Renal cortex interstitium (tissue), 11 donors: ENCODE data around the gene RBBP8NL. TPM values are rescaled to one million over a fixed set of nuclear protein-coding genes. Genes with fewer than 3 reads are reported as not detected.
"Not testable (repeated sequence)": the region's sequence is repeated elsewhere in the genome, so short reads cannot be mapped to it uniquely, and the experiment has no call there.

Experiments
- DNase-seq, 11 donors: peaks; one replicate each; pipeline ENCODE4 v3.0.0-alpha.2; 2013; ENCODE audit warnings: low read depth in 9 of 11, low spot score in 4 of 11; ENCODE audit errors: extremely low read depth in 1 of 11
- polyA plus RNA-seq, 3 donors: library from polyadenylated mRNA; unstranded; fragments of 120-200 nt; gene quantifications; one replicate each; pipeline ENCODE4 v1.2.1, GENCODE V29; 2013; ENCODE audit not compliant: insufficient read length in 3 of 3

RBBP8NL gene
- polyA plus RNA-seq, 3 donors: 1.1 to 1.9 (median 1.5) TPM

DNA sequence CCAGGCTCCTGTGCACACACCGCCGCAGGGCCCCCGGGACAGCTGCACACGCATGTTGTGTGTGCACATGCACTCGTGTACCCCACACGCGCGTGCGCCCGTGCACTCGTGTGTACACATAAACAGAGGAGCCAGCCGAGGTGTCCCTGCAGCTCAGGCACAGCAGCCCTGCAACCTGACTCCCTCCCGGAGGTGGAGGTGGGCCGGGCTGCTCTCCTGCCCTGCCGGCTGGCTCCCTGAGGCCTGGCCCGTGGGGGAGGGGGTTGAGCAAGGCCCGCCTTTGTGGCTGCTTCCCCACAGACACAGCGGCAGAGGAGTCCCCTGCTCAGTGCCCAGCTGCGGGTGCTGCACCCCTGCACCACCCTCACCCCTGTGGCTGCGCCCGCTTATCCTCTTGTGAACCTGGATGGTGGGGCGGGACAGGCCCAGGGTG is 624 bp downstream of the RBBP8NL start:
- DNase-seq: peak in 1 of 11 donors; percentile 55

DNA sequence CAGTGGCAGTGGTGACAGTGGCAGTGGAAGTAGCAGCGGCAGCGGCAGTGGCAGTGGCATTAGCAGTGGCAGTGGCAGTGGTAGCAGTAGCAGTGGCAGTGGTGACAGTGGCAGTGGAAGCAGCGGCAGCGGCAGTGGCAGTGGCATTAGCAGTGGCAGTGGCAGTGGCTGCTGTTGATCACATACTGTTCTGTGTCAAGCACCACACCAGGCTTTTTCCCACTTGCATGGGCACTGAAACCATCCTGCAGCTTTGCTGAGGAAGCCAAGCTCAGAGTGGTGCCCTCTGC is 1.3 kb downstream of the RBBP8NL start:
- DNase-seq: not testable (repeated sequence)

DNA sequence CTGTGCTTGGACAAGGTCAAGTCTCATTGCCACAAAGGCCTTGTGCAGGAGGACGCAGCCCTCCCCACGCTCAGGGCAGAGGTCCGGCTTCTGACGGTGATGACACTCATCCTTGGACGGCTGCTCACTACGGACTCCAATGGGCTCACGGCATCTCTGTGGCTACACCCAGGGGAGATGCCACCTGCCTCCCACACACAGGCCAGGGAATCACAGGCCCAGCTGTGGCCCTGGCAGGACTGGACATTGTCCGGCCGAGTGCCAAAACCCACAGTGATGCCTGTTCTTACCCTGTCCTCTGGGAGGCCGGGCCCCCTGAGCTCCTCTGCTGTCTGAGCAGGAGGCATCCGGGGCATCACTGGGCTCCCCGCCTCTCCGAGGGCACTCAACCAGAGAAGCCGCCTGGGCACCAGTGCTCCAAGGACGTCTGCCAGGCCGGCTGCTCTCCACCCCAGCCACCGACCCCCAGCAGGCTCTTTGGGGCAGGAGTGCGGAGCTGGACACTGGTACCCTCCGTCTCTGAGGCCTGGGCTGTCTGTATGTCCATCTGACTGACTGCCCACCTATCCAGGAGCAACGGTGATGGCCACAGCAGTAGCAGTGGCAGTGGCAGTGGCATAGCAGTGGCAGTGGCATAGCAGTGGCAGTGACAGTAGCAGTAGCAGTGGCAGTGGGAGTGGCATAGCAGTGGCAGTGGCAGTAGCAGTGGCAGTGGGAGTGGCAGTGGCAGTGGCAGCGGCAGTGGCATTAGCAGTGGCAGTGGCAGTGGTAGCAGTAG is 1.9 kb downstream of the RBBP8NL start:
- no peak for DNase-seq

DNA sequence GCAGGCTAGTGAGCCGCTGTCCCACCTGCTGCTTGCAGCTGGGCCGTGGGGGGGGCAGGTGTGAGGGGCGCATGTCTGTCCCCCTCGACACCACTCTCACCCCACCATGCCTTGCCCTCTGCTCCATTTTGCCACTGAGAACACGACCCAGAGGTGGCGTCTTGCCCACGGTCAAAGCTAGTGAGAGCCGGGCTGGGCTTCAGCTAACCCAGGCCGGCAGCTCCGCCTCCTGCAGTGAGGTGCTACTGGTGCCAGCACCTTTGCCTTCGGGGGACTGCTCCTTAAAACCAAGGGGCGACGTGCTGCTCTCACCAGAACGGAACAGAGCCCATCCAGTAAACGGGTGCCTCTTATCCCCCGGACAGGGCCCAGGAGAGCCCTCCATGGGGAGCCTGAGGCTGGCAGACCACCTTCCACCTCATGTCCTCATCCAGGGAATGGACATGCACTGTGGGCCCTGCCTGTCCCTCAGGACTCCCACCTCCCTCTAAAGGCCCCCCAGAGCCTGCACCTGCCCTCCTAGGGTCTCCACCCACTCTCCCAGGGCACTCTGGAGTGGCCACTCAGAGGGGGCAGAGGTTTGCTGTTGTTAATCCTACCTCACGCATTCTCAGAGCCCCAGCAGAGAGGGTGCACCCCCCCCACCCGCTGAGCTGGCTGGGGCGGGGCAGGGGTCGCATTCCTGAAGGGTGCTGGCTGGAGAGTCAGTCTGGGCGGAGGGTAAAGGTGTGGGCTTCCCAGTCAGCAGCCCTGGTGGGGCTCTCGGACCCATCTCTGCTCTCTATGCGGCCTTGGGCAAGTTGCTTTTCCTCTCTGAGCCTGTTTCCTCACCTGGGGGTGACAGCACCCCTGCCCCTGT is 2.9 kb downstream of the RBBP8NL start:
- DNase-seq: no peak

DNA sequence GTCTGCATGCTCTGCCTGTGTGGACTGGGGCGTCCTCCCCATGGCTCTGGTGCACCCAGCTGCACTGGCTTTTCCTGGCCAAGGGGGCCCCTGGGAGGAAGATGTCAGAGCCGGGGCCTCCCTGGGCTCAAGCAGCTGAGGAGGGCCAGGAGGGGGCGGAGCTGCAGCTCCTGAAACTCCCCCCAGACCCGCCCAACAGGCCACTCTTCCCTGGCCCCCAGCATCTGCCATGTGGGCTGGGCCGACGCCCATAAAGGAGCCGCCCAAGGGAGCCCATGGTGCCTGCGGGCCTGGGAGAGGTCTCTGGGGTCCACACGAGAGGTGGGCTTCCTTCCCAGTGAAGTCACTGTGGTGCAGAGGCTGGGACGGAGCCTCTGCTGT is 4.0 kb downstream of the RBBP8NL start:
- no peak for DNase-seq

DNA sequence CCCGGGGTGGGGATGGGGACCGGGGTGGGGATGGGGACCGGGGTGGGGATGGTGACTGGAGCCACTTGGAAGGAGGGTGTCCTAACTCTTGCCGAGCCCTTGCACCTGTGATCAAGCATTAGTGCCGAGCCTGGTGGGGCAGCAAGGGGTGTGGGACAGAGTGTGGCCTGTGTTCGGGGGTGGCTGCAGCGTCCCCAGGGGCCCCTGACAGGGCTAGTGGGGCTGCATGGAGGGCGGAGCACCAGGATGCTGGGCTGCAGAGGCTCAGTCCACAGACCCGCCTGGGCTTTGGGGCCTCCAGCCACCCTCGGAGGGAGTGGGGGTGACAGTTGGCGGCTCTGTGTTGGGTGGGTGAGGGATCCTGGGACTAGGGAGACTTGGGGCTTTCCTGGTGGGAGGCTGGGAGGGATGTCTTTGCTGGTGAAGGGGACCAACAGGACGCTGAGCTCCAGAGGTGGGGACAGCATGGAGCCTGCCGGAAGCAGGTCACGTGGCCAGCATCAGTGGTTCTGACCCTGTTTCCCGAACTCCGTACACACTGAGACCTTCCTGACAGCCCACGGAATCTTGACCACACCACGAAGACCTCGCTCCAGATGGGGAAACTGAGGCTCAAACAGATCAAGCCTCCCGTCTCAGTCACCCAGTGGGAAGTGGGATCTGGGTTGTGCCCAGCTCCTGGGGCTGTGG is 4.6 kb downstream of the RBBP8NL start:
- no peak for DNase-seq

DNA sequence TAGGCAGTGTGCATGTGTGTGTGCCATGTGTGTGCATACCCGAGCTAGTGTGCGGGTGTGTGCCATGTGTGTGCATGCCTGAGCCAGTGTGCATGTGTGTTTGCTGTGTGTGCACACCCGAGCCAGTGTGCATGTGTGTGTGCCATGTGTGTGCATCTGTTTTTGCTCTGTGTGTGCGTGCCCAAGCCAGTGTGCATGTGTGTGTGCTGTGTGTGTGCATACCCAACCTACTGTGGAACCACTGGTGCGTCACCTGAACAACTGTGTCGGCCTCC is 5.7 kb downstream of the RBBP8NL start:
- DNase-seq: no peak

DNA sequence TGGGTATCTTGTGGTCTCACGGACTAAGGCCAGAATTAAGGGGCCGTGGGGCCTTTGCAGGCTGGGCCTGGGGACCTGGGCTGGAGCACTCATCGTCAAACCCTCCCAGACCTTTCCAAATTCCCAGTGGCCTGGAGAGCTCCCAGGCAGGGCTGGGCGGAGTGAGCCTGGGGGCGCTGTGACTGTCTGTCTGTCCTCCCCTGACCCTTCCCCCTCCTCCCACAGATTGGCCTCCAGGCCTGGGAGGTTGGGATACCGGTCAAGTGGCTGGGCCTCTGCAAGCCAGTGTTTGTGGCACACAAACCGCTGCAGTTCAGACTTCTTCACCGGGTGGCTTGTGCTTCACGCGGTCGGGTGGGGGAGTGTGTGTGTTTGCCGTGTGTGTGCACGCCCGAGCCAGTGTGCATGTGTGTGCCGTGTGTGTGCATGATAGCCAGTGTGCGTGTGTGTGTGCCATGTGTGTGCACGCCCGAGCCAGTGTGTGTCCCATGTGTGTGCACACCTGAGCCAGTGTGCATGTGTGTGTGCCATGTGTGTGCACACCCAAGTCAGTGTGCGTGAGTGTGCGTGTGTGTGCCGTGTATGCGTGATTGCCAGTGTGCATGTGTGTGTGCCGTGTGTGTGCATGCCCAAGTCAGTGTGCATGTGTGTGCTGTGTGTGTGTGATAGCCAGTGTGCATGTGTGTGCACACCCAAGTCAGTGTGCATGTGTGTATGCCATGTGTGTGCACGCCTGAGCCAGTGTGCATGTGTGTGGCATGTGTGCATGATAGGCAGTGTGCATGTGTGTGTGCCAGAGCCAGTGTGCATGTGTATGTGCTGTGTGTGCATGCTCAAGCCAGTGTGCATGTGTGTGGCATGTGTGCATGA is 6.3 kb downstream of the RBBP8NL start:
- DNase-seq: no peak

DNA sequence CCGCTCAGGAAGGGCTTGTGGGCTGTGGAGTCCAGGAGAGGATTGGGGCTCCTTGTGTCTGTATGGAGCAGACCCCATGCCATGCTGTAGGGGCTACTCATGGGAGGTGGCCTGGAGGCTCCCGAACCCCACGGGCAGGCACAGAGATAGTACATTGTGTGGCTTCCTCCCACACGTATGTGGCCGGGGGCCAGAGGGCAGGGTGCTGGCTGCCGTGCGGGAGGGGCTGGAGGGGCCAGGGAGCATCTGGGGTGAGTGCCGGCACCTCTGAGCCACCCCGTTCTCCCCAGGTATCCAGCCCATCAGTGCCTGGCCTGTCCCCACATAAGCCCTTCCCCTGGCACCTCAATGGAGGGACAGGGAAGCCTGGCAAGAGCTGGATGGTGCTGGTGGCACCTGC is 7.6 kb downstream of the RBBP8NL start:
- DNase-seq: no peak

DNA sequence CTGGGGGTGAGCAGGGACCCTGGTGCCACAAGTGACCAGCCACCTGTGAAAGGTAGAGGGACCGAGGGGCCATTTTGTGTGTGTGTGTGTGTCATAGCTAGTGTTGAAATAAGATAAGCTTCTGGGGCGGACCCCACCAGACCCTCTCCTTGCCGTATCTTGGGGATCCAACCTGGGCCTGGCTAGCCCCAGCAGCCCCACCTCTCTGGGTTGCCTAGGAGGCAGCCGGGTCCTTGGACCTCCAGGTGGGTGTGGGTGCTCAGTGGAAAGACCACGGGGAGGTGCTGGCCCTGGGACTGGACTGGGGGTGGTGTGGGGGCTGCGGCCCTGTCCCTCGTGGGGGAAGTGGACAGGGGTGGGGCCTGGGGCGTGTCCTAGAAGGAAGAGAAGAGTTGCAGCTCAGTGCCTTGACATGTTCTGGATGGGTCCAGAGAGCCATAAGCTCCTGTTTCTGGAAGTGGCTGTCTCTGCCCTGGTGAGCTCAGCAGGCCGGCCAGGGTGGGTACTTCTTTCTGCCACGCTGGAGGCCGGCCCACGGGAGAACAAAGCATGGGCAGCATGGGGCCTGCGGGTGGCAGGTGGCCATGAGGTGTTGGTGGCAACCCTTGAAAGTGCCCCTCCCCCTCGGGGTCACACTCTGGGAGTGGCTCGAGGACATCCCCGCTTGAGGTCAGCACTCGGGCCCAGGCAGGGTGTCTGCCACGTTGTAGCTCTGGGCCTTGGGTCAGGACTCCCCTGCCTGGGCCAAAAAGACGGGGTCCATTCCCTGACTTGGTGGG is 8.4 kb downstream of the RBBP8NL start:
- no peak for DNase-seq

DNA sequence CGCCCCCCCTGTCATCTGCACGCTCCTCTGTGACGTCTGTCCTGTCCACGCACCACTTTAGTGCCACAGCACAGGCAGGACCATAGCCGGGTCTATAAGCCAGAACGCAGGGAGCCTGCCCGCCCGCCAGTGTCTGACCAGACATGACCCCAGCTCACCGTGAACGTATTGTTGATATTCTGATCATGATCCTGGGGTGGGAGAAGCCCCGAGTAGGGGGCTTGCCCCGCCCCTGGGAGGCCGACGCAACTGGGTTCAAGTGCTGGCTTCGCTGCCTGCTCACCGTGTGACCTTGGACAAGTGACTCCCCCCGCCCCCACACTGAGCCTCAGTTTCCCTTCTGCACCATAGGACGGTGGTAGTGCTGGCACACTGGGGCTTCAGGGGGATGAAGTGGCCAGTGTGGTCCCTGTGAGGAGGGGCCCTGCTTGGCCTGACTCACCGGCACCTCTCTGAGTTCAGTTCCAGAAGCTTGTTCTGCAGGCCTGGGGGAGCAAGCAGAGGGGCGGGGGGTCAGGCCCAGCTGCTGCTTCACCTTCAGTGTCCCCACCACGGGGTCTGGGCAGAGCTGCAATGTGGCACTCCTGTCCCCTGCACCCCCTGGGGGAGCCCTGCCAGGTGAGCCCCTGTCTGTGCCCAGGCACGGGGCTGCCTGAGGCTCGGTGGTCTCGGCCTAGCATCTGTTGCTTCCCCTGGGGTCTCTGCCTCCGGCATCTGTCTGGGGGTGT is 9.2 kb downstream of the RBBP8NL start:
- no peak for DNase-seq

DNA sequence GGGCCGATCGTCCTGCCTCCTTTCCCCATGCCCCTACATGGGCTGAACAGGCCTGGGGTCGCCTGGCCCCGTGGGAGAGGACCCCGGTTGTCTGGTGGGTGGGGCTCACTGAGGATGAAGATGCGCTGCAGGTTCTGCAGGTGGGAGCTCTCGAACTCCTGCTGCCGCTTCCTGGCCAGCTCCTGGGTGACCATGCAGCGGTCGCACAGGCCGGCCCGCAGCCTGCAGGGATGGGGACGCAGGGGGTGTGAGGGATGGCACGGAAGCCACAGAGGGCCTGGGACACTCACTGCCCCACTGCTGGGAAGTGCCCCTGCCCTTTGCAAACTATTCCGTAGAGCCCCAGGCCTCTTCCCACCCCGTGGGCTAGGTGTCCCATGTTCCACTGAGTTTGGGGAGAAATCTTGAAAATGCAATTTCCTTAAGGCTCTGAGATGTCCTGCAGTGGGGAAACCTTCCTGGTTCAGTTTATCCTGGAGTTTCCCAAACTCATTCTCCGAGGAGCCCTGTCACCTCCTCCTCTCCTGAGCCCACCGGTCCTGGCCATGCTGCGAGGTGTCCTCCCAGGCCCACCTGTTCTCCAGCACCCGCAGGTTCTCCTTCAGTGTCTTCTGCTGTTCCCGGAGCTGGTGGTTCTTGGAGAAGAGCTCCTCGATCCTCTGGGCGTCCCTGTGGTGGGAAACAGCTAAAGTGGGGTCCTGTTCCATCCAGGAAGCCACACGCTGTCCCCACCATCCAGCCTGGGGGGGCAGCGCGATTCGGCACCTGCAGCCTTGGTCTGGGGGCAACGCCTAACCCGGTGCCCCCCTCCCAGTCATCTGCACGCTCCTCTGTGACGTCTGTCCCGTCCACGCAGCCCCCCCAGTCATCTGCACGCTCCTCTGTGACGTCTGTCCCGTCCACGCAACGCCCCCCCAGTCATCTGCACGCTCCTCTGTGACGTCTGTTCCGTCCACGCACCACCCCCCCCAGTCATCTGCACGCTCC is 10.4 kb downstream of the RBBP8NL start:
- no peak for DNase-seq

DNA sequence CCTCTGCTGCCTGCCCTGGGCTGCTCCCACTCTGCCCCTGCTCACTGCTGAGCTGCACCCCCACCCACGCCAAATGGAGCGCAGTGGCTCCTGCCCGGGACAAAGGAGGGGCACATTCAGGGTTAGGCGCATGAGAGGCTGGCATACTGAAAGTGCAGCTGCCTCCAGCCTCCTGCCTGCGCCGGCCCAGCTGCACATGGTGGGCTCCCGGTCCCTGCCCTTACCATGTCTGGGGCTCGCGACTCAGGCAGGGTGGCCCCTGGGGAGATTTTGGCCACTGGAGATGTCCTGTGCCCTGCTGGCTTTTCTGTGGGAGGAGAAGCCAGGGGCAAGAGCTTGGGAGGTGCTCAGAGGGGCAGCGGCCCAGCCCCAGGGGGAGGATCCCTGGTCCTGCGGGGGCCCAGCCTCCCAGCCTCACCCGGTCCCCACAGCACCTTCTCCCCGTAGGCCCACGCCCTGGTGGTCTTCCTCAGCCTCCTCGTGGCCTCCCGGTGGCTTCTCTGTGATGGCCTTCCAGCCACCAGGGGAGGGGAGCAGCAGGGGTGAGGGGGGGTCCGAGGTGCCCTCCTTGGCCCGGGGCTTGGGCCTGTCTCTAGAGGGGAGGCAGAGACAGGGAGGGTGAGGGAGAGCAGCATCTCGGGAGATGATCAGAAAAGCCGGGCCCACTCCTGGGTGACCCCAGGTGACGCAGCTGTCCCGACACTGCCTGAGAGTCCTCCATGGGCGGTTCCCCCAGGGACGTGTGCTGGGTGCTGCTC is 11.8 kb downstream of the RBBP8NL start:
- no peak for DNase-seq

DNA sequence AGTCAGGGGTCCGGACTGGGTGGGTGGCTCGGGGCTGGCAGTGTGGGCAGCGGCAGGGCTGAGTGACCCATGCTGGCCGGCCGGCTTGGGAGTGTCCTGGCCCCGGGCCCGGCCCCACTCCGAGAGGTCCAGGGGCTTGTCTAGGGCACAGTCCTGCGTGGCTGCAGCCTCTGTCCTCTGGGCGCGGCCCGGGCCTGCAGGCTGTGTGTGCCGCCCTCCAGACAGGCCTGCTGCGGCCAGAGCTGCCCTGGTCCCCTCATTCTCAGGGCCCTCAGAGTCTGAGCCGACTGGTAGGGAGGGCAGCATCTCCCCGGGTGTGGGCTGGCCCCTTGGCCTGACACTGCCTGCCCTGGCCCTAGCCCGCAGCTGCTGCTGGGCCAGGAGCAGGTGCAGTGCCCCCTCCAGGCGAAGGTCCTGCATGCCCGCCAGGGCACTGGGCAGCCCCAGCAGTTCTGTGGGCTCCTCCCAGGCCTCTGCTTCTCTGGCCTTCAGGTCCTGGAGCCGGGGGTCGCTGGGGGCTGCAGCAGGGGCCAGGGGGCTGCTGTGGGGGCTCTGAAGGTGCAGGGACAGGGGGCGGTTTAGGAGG is 13.3 kb downstream of the RBBP8NL start:
- DNase-seq: no peak

DNA sequence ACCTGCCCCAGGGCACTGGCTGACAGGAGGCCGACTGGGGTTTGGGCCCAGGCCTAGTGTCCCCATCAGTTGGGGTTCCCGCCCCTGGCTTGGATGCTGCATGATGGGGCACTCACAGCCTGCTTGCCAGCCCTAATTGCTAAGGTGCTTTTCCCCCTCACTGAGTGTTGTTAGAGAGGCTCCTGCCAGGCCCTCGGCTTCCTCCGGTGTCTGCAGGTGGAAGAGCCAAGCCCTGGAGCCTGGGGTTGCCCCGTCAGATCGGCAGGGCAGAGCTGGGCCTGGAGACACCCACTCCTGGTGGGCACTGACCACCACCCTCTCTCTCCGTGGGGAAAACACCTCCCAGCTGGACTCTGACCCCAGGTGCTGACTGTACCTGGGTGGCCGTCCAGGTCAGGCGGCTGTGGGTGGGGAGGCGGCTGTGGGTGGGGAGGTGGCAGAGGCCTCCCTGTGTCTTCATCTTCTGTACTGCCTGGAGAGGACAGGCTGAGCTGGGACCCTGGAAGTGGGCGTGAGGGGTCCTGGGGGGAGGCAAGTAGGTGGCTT is 14.2 kb downstream of the RBBP8NL start:
- DNase-seq: no peak
